Astrocyte (in vitro differentiated cells and primary cell): ENCODE data around the gene UGT1A10.

Experiments used
- CTCF ChIP-seq: IDR thresholded peaks from 2 replicates; pipeline ENCODE4 v1.5.1; 2011; ENCODE audit warnings: low read depth, mild to moderate bottlenecking, inconsistent platforms, low read length, moderate library complexity; ENCODE audit not compliant: insufficient read depth
- EZH2 ChIP-seq: IDR thresholded peaks from 2 replicates; pipeline ENCODE4 v1.6.1; 2012; ENCODE audit warnings: mild to moderate bottlenecking, low read length, inconsistent platforms; ENCODE audit not compliant: insufficient read depth

- TF ChIP-seq CTCF (no peak), EZH2 (no peak)
Observed at GRCh38 chr2:233600386-233600785, 35.9 kb upstream of the UGT1A10 start.
